Skeletal muscle cell (primary cell): ENCODE results near the gene VAV1.
"Not testable (repeated sequence)": the region's sequence is repeated elsewhere in the genome, so short reads cannot be mapped to it uniquely, and the experiment has no call there.

Experiments used
- DNase-seq: peaks from one replicate; pipeline ENCODE4 v3.0.0-alpha.2; 2010; ENCODE audit warnings: low read depth
- H3K4me3 ChIP-seq: 2 replicates; pipeline ENCODE4 v1.5.1; 2011; ENCODE audit warnings: low read depth, mild to moderate bottlenecking, control low read depth, low read length, moderate library complexity

Gene VAV1

DNA sequence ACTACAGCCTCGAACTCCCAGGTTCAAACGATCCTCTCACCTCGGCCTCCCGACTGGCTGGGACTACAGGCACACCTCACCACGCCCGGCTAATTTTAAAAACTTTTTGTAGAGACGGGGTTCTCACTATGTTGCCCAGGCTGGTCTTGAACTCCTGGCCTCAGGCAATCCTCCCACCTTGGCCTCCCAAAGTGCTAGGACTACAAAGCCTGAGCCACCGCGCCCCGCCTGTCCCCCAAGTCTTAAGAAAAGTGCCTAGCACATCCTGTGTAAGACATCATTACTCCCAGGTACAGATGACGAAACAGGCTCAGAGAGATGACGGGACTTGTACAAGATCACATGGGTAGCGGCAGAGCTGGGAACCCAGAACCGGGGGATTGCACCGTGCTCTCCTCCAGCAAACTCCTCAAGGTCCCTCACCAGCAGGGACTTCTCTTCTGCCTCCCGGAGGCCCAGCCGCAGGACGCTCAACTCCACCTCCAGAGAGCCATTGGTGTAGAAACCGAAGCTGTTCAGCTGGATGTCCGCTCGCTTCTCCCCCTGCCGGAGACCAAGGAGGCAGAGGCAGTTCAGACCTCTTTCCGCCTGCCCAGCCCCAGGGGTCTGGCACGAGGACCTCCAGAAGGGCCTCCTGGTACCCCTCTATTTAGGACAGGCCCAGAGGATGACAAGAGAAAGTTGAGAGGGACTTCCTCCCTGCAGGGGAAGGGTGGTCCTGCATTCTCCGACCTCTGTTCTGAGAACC is 36.2 kb upstream of the VAV1 start:
- peak; percentile 74 for DNase-seq
- H3K4me3 ChIP-seq = peak overlapping the region; percentile 80

GRCh38 chr19:6736917-6737283 is 35.6 kb upstream of the VAV1 start:
- peak overlapping the region; percentile 80 for H3K4me3 ChIP-seq
- no peak for DNase-seq

- peak; percentile 100 for DNase-seq
- H3K4me3 ChIP-seq = peak within 1 kb of the TSS; percentile 80
These were observed 35.1 kb upstream of the VAV1 start, which contains the start of gene GPR108 for GRCh38 chr19:6737284-6737872. Gene GPR108, minus strand, starts transcription at chr19:6737580. Its CDS starts 4 bp downstream, at chr19:6737576.

DNA sequence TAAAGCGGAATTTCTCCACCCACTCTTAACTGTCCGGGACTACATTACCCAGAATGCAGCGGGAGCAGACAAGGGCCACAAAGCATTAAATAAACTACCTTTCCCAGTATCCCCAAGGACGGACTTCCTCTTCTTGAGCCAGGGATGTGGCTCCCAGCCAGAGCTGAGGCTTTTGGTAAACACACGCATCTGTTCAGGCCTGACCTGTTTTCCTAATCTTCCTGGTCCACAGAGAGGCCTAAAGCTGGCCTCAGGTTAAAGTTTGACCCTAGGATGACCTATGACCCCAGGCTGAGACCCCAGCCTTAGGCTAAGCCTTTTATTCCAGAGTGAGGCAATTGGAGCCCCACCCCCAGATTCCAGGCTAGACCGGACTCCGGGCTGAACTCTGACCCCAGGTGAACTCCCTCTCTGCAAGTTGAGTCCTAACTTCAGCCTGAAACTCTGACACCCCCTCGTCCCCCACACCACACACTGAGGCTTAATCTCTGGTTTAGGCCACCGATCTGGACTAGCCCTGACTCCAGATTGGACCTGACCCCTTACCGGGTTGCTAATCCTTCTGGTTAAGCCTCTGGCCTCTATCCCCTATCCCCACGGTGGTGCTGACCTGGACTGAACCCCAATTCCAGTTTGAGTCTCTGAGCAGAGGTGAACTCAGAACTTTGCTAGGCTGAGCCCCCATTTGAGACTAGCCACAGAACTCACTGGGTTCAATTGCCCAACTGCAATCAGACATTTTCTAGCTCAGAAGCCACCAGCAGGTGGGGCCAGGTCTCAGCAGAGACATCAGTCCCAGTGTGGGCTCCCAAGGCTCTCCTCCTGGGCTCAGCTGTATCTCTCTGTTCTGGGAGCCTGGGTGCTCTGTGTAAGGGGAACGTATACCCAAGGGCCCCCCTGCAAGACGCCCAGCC is 34.4 kb upstream of the VAV1 start:
- no peak overlapping the region for H3K4me3 ChIP-seq
- no peak for DNase-seq

DNA sequence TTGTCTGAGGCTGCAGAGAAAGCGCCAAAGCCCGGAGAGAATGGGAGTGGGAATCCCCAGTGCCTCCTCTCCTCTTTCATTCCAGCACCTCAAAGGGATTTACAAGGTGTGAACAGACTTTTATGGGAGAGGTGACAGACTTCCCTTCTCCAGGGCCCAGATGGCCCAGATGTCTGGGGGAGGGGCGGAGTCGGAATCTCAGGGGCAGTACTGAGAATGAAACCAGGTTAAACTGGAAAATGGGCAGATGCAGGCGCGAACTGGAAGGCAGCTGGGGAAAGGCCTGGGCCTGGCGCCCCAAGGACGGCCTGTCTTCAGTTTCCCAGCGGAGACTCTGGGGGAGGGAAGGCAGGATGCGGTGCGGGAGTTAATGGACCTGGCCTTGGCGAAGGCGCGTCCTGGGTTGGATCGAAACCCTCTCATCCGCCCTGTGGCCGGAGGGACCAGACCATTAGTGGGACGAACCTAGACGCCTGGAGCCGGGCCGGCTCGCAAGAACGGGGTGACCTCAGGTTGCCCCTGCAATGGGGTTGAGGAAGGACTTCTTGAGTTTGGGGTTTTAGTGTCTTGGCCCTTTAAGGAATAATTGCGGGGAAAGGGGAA is 33.6 kb upstream of the VAV1 start:
- no peak for DNase-seq
- peak overlapping the region; percentile 37 for H3K4me3 ChIP-seq

DNA sequence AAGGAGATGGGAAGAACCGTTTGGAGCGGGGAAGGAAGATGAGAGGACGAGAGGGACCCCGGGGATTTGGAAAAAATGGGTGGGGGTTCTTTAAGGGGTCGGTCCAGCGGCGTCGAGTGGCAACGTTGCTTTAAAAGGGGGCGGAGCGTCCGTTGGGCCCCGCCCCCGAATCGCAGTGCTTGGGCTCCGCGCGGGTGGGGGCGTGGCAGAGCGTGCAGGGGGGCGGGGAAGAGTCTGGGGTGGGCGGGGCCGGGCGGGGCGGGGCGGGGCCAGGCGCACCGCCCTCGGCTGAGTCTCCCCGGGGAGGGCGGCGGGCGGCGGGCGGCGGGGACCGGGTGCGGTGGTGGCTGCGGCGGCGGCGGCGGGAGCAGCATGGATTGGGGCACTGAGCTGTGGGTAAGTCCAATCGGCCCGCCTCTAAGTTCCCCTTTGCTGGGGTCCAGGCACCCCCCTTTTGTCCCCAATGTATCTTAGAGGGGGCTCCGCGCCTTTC is 33.1 kb upstream of the VAV1 start, which contains the start of gene TRIP10:
TRIP10 (plus strand) TSS at position 291 of the 493 bp plus-strand sequence; CDS start at position 373, 82 bp downstream.
- DNase-seq = no peak
- H3K4me3 ChIP-seq = peak within 1 kb of the TSS; percentile 96

DNA sequence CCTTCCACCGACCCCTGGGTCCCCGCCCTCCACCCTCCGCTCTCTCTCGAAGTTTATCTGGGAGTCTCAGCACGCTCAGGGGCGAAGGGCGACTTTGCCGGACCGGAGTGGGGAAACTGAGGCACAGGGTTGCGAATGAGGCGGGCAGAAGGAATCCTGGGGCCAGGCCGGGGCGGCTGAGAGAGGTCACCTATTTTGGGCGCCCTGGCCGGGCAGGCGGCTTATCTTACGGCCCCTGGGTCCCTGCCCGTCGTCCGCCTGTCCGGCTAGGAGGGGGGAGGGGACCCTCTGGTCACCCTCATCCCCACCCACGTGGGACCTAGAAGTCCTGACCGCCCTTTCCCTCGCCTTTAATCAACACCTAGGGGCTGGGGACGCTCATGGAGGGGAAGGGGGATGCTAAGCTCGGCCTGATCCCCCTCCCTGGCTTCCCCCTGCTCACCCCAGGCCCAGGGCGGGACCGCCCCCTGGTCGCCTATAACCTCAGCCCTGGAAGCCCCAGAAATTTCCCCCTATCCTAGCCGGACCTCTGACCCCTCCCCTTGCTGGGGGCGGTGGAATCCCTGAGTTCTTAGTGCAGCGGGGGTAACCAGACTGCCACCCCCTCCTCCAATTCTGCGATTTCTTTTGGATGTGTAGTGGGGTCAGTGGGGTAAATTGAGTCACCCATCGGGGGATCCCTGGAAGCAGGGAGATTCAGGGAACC is 32.5 kb upstream of the VAV1 start:
- H3K4me3 ChIP-seq = peak overlapping the region; percentile 96
- DNase-seq = no peak

DNA sequence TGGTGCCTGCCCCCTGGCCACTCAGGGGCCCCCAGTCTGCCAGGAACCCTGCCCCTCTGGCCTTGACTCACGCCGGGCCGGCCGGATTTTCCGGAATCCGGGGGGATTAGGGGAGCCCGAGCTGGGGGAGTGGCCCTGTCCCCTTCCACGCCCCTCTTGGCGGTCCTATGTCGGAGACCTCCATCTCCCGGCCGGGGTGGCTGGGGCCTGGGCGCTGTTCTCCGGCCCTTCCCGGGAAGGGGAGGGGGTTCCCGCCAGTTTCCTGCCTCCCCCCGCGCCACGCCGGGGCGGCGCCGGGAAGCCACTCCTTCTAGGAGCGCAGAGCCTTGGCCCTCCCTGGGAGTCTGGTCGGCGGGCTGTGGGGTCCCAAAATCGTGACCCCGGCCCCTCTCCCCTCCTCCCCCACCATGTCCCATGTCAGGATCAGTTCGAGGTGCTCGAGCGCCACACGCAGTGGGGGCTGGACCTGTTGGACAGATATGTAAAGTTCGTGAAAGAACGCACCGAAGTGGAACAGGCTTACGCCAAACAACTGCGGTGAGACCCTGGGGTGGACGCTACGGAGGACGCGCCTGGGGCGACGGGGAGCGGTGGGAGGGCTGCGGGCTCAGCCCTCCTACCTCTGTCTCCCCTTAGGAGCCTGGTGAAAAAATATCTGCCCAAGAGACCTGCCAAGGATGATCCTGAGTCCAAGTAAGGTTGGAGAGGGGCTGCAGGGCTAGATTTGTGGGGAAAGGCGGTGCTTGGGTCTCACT is 31.7 kb upstream of the VAV1 start:
- DNase-seq = no peak

DNA sequence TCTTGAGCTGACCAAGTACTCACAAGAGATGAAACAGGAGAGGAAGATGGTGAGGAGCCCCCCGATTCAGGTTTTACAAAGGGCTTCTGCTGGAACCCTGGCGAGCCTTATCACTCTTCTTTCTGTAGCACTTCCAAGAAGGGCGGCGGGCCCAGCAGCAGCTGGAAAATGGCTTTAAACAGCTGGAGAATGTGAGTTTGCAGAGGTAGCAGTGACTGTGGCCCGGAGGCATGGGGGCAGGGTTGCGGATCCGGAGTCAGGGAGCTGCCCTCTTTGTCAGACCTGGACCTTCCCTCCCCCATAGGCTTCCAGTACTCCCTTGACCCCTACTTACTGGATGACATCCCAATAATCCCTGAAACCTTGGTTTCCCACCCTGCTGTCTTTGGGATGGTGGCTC is 29.4 kb upstream of the VAV1 start:
- DNase-seq = no peak

More for the DNA sequence above, 31.7 kb upstream of the VAV1 start:
- H3K4me3 ChIP-seq = peak overlapping the region; percentile 96

GRCh38 chr19:6743714-6744380 is 28.7 kb upstream of the VAV1 start:
- H3K4me3 ChIP-seq = no peak overlapping the region
- DNase-seq = no peak

More for the DNA sequence above, 29.4 kb upstream of the VAV1 start:
- no peak overlapping the region for H3K4me3 ChIP-seq

GRCh38 chr19:6744381-6745301 is 27.9 kb upstream of the VAV1 start:
- DNase-seq = peak; percentile 69
- H3K4me3 ChIP-seq = no peak overlapping the region

DNA sequence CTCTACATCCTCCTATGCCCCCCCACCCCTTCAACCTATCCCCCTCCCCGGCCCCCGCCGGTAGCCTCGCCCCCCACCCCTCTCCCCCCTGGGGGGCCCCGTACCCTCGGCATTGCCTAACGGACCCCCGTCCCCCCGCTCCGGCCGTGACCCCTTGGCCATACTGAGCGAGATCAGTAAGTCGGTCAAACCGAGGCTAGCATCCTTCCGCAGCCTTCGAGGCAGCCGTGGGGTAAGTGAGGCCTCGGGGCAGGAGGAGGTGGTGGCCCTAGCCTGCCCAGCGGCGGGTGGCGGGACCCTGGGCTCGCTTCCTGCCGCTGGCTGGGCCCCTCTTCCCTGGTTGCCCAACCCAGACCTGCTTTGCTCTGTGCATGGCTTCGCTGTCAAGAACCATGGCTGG is 26.5 kb upstream of the VAV1 start:
- no peak overlapping the region for H3K4me3 ChIP-seq
- DNase-seq = no peak

GRCh38 chr19:6748543-6748942 is 24.0 kb upstream of the VAV1 start:
- DNase-seq, H3K4me3 ChIP-seq: not testable (repeated sequence)

- no peak overlapping the region for H3K4me3 ChIP-seq
- no peak for DNase-seq
These were observed 22.4 kb upstream of the VAV1 start for GRCh38 chr19:6750062-6750461.

DNA sequence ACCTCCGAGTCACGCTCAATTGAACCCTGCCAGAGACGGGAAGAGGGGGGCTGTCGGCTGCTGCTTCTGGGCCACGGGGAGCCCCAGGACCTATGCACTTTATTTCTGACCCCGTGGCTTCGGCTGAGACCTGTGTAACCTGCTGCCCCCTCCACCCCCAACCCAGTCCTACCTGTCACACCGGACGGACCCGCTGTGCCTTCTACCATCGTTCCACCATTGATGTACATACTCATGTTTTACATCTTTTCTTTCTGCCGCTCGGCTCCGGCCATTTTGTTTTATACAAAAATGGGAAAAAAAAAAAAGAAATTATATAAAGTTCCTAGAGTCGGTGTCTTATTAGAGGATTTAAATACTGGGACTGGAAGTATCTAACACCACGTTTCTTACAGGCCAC is 21.3 kb upstream of the VAV1 start:
- DNase-seq = no peak
- no peak overlapping the region for H3K4me3 ChIP-seq

DNA sequence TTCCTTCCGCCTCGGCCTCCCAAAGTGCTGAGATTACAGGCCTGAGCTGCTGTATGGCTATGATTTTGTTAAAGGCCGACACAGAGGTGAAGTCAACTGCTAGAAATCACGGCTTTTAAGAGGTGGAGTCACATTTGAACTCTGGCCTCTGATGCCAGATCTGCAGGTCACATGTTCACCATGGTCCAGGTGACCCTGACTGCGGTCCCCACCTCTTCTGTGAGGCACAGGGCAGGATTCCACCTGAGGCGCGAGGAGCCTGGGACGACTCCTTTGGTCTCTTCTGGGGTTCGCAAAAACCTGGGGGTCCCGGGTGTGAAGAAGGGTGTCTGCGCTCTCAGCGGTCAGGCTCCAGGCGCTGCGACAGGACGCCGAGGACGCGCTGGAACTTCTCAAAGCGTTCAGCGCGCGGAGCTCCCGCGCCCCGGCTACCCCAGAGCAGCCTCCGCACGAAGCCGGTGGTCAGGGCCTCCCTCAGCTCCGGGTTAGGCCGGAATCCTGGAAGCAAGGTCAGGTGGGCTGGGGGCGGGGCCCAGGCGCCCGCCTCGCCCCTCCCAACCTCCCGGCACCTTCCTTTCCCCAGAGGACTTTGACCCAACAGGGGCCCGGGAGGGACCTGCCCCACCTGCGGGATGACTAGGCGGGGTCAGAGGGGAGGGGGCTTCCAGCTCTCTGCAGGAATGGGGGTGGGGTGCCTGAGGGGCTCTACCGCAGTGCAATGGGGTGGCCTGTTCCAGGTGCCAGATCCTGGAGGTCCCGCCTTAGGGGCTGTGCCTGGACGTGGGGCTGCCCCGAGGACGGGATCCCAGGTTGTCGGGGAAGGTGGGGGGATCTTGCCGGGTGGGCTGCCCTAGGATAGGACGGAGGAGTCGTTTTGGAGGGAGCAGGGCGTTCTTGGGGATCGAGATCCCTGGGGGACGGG is 20.0 kb upstream of the VAV1 start:
- DNase-seq = no peak
- H3K4me3 ChIP-seq = peak overlapping the region; percentile 37
